Measurements from ENCODE around the gene IPCEF1. TPM values are rescaled to one million over a fixed set of nuclear protein-coding genes. Genes with fewer than 3 reads are reported as not detected.

IPCEF1 gene
- total RNA-seq, 1 experiment from 2014 or later: 0.52 TPM

DNA sequence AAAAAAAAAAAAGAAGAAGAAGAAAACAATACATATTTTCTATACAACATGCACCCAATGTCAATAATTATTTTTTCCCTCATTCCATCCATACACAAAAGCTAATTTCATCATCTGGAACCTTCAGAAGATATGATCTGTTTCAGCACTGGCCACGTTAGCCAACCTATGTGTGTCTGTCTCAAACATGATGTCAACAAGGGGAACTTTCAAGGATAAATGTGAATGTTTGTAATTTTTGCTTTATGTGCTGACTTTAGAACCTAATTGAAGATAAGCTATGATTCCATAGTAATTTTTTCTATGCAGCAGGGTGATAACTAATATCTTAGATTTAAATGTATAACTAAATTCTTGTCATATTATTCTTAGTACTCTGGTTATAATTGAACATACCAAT lies 37.9 kb downstream of the IPCEF1 start:
- Mint-ChIP-seq H3K9me3 (ENCODE audit: low read depth, unreplicated experiment) (no peaks in the 10 kb centered on the region), H3K27ac (ENCODE audit: unreplicated experiment) (no peak overlapping the region), H3K27me3 (ENCODE audit: unreplicated experiment) (no peaks in the 10 kb centered on the region), H3K4me3 (ENCODE audit: low read depth, unreplicated experiment) (no peak overlapping the region), H3K4me1 (ENCODE audit: low read depth, unreplicated experiment) (no peaks in the 10 kb centered on the region), H3K36me3 (ENCODE audit: insufficient read depth, unreplicated experiment) (no peaks in the 10 kb centered on the region)
- no peak for TF ChIP-seq CTCF (IDR thresholded peaks at IDR 0.05; ENCODE audit: unreplicated experiment)
- intact Hi-C loops (cut with micrococcal nuclease; ENCODE audit: unreplicated experiment): no loop called here
- CTCF ChIA-PET: no interaction called here
- BruUV-seq (replicated peaks): no TSS peak
- DNase-seq: no peak

DNA sequence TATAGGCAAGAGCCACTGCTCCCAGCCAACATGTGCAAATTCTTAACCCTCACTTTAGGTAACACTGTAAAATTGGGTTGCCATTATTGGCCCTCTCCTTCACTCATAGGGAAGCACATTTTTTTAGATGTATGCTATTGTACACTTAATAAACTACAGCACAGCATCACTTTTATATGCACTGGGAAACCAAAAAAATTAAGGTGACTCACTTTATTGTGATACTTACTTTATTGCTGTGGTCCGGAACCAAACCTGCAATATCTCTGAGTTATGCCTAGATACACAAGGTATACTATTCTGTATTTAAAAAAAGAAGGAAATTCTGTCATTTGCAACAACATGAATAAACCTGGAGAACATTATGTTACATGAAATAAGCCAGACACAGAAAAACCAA lies 40.5 kb downstream of the IPCEF1 start:
- H3K4me1 Mint-ChIP-seq (ENCODE audit: low read depth, unreplicated experiment): no peaks in the 10 kb centered on the region
- no TSS peak for BruUV-seq (replicated peaks)
- DNase-seq: no peak
- H3K27ac Mint-ChIP-seq (ENCODE audit: unreplicated experiment): no peak overlapping the region
- no peaks in the 10 kb centered on the region for H3K9me3 Mint-ChIP-seq (ENCODE audit: low read depth, unreplicated experiment)
- no peaks in the 10 kb centered on the region for H3K36me3 Mint-ChIP-seq (ENCODE audit: insufficient read depth, unreplicated experiment)
- no peaks in the 10 kb centered on the region for H3K27me3 Mint-ChIP-seq (ENCODE audit: unreplicated experiment)
- no peak overlapping the region for H3K4me3 Mint-ChIP-seq (ENCODE audit: low read depth, unreplicated experiment)
- intact Hi-C loops (cut with micrococcal nuclease; ENCODE audit: unreplicated experiment): no loop called here
- CTCF ChIA-PET: no interaction called here
- no peak for TF ChIP-seq CTCF (IDR thresholded peaks at IDR 0.05; ENCODE audit: unreplicated experiment)

GRCh38 chr6:154314084-154314483 lies 42.5 kb downstream of the IPCEF1 start:
- CTCF ChIA-PET: no interaction called here
- TF ChIP-seq CTCF (IDR thresholded peaks at IDR 0.05; ENCODE audit: unreplicated experiment): no peak
- intact Hi-C loops (cut with micrococcal nuclease; ENCODE audit: unreplicated experiment): no loop called here
- no peak for DNase-seq
- H3K36me3 Mint-ChIP-seq (ENCODE audit: insufficient read depth, unreplicated experiment): no peaks in the 10 kb centered on the region
- no peak overlapping the region for H3K4me3 Mint-ChIP-seq (ENCODE audit: low read depth, unreplicated experiment)
- H3K27me3 Mint-ChIP-seq (ENCODE audit: unreplicated experiment): no peaks in the 10 kb centered on the region
- H3K27ac Mint-ChIP-seq (ENCODE audit: unreplicated experiment): no peak overlapping the region
- H3K9me3 Mint-ChIP-seq (ENCODE audit: low read depth, unreplicated experiment): no peaks in the 10 kb centered on the region
- no peaks in the 10 kb centered on the region for H3K4me1 Mint-ChIP-seq (ENCODE audit: low read depth, unreplicated experiment)
- no TSS peak for BruUV-seq (replicated peaks)

- CTCF ChIA-PET: no interaction called here
- Mint-ChIP-seq H3K36me3 (ENCODE audit: insufficient read depth, unreplicated experiment) (no peaks in the 10 kb centered on the region), H3K27me3 (ENCODE audit: unreplicated experiment) (no peaks in the 10 kb centered on the region), H3K27ac (ENCODE audit: unreplicated experiment) (no peak overlapping the region), H3K9me3 (ENCODE audit: low read depth, unreplicated experiment) (no peaks in the 10 kb centered on the region), H3K4me3 (ENCODE audit: low read depth, unreplicated experiment) (no peak overlapping the region), H3K4me1 (ENCODE audit: low read depth, unreplicated experiment) (no peaks in the 10 kb centered on the region)
- DNase-seq: no peak
- no TSS peak for BruUV-seq (replicated peaks)
- TF ChIP-seq CTCF (IDR thresholded peaks at IDR 0.05; ENCODE audit: unreplicated experiment): no peak
- intact Hi-C loops (cut with micrococcal nuclease; ENCODE audit: unreplicated experiment): no loop called here
These were observed 47.6 kb downstream of the IPCEF1 start for GRCh38 chr6:154308986-154309385.
